Stimulated activated CD4-positive, alpha-beta T cell treated with anti-CD3 and anti-CD28 coated beads, TNF-alpha, amount 100 ng/mL, for 4 hours (primary cell): ENCODE data around the gene IFNE.

Experiments
- DNase-seq, 3 experiments: peaks; one replicate each; pipeline ENCODE4 v3.0.0-alpha.2; 2020; ENCODE audit warnings: low read depth in 3 of 3

Gene IFNE

GRCh38 chr9:21482213-21482612, at the start of gene IFNE:
Gene IFNE, minus strand, starts transcription at chr9:21482313. Its CDS starts 619 bp downstream, at chr9:21481694.
- no peak for DNase-seq

GRCh38 chr9:21528123-21528808, 46.2 kb upstream of the IFNE start:
- no peak for DNase-seq

GRCh38 chr9:21527579-21527978, 45.5 kb upstream of the IFNE start:
- no peak for DNase-seq

- no peak for DNase-seq
These were observed 43.1 kb upstream of the IFNE start for GRCh38 chr9:21525174-21525573.

- DNase-seq: no peak
These were observed 42.2 kb upstream of the IFNE start for GRCh38 chr9:21524099-21524830.

GRCh38 chr9:21523021-21524014, 41.2 kb upstream of the IFNE start:
- DNase-seq: no peak

GRCh38 chr9:21522348-21522747, 40.2 kb upstream of the IFNE start:
- DNase-seq: no peak

- DNase-seq: no peak
These were observed 39.3 kb upstream of the IFNE start for GRCh38 chr9:21521448-21521847.

GRCh38 chr9:21520501-21521228, 38.6 kb upstream of the IFNE start:
- DNase-seq: no peak

GRCh38 chr9:21519855-21520434, 37.8 kb upstream of the IFNE start:
- no peak for DNase-seq

- no peak for DNase-seq
These were observed 34.7 kb upstream of the IFNE start for GRCh38 chr9:21516796-21517195.

GRCh38 chr9:21513431-21513830, 31.3 kb upstream of the IFNE start:
- no peak for DNase-seq

- no peak for DNase-seq
These were observed 28.7 kb upstream of the IFNE start for GRCh38 chr9:21510806-21511205.

GRCh38 chr9:21507483-21507790, 25.3 kb upstream of the IFNE start:
- DNase-seq: no peak

GRCh38 chr9:21506626-21507482, 24.7 kb upstream of the IFNE start:
- DNase-seq: no peak

GRCh38 chr9:21505425-21506179, 23.5 kb upstream of the IFNE start:
- no peak for DNase-seq

GRCh38 chr9:21504894-21505293, 22.8 kb upstream of the IFNE start:
- DNase-seq: no peak

- DNase-seq: no peak
These were observed 22.0 kb upstream of the IFNE start for GRCh38 chr9:21504113-21504512.

- no peak for DNase-seq
These were observed 20.5 kb upstream of the IFNE start for GRCh38 chr9:21502586-21502985.

GRCh38 chr9:21499912-21500311, 17.8 kb upstream of the IFNE start:
- DNase-seq: no peak
